ENCODE data around the gene ABCC10. TPM values are rescaled to one million over a fixed set of nuclear protein-coding genes. Genes with fewer than 3 reads are reported as not detected.
A peak's percentile ranks its signal among the peaks of the same experiment; 100 is the strongest.
"Not testable (repeated sequence)": the region's sequence is repeated elsewhere in the genome, so short reads cannot be mapped to it uniquely, and the experiment has no call there.

The ABCC10 gene, protein sequence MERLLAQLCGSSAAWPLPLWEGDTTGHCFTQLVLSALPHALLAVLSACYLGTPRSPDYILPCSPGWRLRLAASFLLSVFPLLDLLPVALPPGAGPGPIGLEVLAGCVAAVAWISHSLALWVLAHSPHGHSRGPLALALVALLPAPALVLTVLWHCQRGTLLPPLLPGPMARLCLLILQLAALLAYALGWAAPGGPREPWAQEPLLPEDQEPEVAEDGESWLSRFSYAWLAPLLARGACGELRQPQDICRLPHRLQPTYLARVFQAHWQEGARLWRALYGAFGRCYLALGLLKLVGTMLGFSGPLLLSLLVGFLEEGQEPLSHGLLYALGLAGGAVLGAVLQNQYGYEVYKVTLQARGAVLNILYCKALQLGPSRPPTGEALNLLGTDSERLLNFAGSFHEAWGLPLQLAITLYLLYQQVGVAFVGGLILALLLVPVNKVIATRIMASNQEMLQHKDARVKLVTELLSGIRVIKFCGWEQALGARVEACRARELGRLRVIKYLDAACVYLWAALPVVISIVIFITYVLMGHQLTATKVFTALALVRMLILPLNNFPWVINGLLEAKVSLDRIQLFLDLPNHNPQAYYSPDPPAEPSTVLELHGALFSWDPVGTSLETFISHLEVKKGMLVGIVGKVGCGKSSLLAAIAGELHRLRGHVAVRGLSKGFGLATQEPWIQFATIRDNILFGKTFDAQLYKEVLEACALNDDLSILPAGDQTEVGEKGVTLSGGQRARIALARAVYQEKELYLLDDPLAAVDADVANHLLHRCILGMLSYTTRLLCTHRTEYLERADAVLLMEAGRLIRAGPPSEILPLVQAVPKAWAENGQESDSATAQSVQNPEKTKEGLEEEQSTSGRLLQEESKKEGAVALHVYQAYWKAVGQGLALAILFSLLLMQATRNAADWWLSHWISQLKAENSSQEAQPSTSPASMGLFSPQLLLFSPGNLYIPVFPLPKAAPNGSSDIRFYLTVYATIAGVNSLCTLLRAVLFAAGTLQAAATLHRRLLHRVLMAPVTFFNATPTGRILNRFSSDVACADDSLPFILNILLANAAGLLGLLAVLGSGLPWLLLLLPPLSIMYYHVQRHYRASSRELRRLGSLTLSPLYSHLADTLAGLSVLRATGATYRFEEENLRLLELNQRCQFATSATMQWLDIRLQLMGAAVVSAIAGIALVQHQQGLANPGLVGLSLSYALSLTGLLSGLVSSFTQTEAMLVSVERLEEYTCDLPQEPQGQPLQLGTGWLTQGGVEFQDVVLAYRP (N-terminal part only)
- total RNA-seq: 10 to 100 TPM; 27.8 to 29.0 TPM

DNA sequence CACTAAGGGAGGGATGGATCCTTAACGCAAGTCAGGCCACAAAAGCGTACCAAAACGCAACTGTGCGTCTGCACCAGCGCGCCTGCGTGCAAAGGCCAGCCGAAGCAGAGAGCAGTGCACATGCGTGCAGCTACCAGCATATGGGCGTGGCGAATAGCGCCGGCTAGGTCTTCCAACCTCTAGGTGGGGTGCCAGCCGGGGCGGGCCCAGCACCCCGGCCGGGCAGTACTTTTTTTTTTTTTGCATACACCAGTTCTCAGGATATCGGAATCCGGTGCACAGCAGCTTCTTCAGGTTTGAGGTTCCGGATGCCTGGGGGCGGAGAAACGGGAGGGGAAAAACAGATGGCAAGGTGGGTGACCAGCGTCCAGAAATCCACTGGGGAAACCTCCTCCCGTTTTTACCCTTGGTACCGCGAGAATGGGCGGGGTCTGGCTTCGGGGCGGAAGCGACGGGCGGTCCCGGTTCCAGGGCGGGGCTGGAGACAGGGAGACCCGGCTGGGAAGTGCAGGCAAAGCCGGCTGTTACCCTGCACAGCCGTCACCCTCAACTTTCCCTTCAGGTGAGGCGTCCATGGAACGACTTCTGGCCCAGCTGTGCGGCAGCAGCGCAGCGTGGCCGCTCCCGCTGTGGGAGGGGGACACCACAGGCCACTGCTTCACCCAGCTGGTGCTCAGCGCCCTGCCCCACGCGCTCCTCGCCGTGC, at the start of gene ABCC10:
Gene ABCC10, plus strand, starts transcription at position 136 of the 706 bp plus-strand sequence. Its CDS starts 438 bp downstream, at position 574.
- Mint-ChIP-seq H3K4me3 (peak within 1 kb of the TSS; percentile 94), H3K4me1 (peaks cover 21% of the 10 kb centered on the region), H3K9me3 (ENCODE audit: low read depth) (no peaks in the 10 kb centered on the region), H3K27me3 (no peaks in the 10 kb centered on the region), H3K36me3 (ENCODE audit: low read depth) (peaks cover 4% of the 10 kb centered on the region), H3K27ac (peak within 1 kb of the TSS; percentile 97)
- ChIA-PET CTCF (interaction anchor here (0.6 to 1.0 kb wide), 9 partner anchors 13 to 841 kb away, joined by 3 to 6 read pairs (median 3); partner anchors contain the start of genes CRIP3, DNPH1 and TJAP1), POLR2A (interaction anchor here (0.6 to 1.2 kb wide), 8 partner anchors 9 to 822 kb away, joined by 3 to 5 read pairs (median 4); partner anchors contain the start of gene ZNF318)
- peak; percentile 97 for DNase-seq
- ATAC-seq: peak; percentile 97
- intact Hi-C loops (cut with DNase I, micrococcal nuclease): loop anchor here (1.0 to 5.0 kb wide), 19 partner anchors 44 to 498 kb away; partner anchors contain the start of genes KLC4 (in 2 of the 2), MRPL2 (in 2 of the 2), TJAP1 (in 2 of the 2) and ZNF318 (in 2 of the 2)

DNA sequence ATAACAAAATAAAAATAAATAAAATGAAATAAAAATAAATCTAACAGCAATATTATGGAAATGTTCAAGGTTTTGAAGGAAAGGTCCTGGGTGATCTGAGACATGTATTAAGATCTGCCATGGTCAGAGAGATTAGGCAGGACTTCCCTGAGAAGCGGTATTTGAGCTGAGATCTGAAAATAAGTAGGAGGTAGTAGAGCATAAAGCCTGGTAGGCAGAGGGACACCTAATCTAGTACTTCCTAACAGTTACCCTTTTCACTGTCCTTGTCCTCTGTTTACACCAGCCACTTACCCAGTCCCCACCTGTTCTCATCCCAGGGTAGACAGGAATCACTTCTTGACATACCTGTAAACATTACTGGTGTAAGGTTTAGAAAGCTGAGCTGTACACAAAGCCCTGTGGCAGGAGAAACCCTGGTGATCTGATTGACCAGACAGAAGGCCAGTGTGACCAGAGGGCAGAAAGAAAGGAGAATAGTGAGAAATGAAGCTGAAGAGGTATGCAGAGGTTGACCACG, 49.6 kb upstream of the ABCC10 start:
- CTCF ChIA-PET: interaction anchor here (1.3 to 2.6 kb wide), 3 partner anchors 9 to 16 kb away, joined by 3 to 9 read pairs (median 7); no protein-coding TSS in a partner anchor
- ATAC-seq (no peak), DNase-seq (no peak)
- H3K36me3 Mint-ChIP-seq (ENCODE audit: low read depth): no peaks in the 10 kb centered on the region
- POLR2A ChIA-PET: interaction anchor here (1.1 kb wide), 1 partner anchor 11 kb away, joined by 3 read pairs; no protein-coding TSS in a partner anchor
- H3K4me3 Mint-ChIP-seq: no peak overlapping the region
- H3K9me3 Mint-ChIP-seq (ENCODE audit: low read depth): no peaks in the 10 kb centered on the region
- H3K27ac Mint-ChIP-seq: no peak overlapping the region
- peaks cover 29% of the 10 kb centered on the region for H3K4me1 Mint-ChIP-seq
- intact Hi-C loops (cut with DNase I, micrococcal nuclease): no loop called here
- no peaks in the 10 kb centered on the region for H3K27me3 Mint-ChIP-seq

DNA sequence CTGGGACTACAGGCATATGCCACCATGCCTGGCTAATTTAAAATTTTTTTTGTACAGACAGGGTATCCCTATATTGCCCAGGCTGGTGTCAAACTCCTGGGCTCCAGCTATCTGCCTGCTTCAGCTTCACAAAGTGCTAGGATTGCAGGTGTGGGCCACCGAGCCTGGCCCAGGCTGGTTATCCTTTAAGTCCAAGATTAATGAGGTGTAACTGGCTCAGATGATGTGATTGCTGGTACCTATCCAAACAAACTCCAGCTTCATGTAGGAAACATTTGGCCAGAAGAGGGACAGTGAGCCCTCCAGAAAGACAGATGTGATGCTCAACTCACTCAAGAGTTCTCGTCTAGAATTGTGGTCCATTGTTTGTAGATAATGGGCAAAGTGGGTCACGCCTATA, 48.7 kb upstream of the ABCC10 start:
- Mint-ChIP-seq H3K36me3 (ENCODE audit: low read depth) (no peaks in the 10 kb centered on the region), H3K4me1 (peaks cover 37% of the 10 kb centered on the region), H3K9me3 (ENCODE audit: low read depth) (no peaks in the 10 kb centered on the region), H3K4me3 (no peak overlapping the region), H3K27ac (no peak overlapping the region), H3K27me3 (no peaks in the 10 kb centered on the region)
- ChIA-PET CTCF (interaction anchor here (0.6 to 2.4 kb wide), 4 partner anchors 7 to 564 kb away, joined by 3 to 7 read pairs (median 4); partner anchors contain the start of gene ZNF318), POLR2A (interaction anchor here (0.6 to 1.1 kb wide), 2 partner anchors 12 to 79 kb away, joined by 3 to 4 read pairs; no protein-coding TSS in a partner anchor)
- intact Hi-C loops (cut with DNase I, micrococcal nuclease): no loop called here
- ATAC-seq (no peak), DNase-seq (no peak)

DNA sequence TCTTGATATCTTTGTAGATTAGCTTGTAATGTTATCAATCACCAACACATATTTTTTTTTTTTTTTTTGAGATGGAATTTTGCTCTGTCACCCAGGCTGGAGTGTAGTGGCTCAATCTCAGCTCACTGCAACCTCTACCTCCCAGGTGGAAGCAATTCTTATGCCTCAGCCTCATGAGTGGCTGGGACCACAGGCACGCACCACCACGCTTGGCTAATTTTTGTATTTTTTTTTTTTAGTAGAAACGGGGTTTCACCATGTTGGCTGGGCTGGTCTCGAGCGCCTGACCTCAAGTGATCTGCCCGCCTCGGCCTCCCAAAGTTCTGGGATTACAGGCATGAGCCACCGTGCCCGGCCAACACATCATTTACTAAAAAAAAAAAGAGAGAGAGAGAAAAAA, 46.5 kb upstream of the ABCC10 start:
- H3K4me1 Mint-ChIP-seq: peaks cover 51% of the 10 kb centered on the region
- H3K36me3 Mint-ChIP-seq (ENCODE audit: low read depth); H3K4me3 Mint-ChIP-seq; DNase-seq; ATAC-seq; H3K9me3 Mint-ChIP-seq (ENCODE audit: low read depth); H3K27ac Mint-ChIP-seq; POLR2A ChIA-PET; H3K27me3 Mint-ChIP-seq: not testable (repeated sequence)
- intact Hi-C loops (cut with DNase I, micrococcal nuclease): loop anchor here (5.0 kb wide), 2 partner anchors 46 to 609 kb away; partner anchors contain the start of gene ABCC10 (in 1 of the 2)
- CTCF ChIA-PET: interaction anchor here (0.7 to 2.0 kb wide), 2 partner anchors 10 to 13 kb away, joined by 4 to 5 read pairs; no protein-coding TSS in a partner anchor

DNA sequence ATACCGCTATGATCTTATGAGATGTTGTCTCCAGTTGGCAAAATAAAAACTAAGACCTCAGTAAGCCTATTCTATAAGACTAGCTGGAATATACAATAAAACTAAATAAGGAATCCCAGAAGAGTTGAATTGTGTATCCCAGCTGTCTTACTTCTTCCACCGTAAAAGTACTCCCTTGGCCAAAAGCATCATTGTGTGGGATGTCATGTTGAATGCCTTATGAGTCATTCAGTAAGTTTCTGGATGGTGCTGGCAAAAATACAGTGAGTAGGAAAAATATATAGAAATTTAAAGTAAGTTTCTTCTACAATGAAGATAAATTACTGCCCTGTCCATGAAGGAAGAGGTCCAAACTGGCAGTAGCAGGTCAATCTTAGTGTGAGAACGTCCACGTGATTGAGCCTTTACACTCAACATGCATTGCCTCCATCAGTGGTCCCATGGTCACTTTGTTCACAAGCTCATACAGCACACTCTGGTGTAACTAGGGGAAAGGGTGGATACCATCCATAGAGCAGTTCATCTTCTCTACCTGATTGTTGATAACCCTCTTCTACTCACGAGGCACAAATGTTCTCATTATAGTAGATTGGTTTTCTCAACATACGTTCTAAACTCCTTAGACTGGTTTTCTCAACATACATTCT, 44.2 kb upstream of the ABCC10 start:
- no peak for ATAC-seq
- intact Hi-C loops (cut with DNase I, micrococcal nuclease): loop anchor here (1.0 to 5.0 kb wide), 5 partner anchors 14 to 611 kb away; partner anchors contain the start of genes ABCC10 (in 2 of the 2), ZNF318 (in 2 of the 2) and TJAP1 (in 1 of the 2)

GRCh38 chr6:43386492-43386891, 40.8 kb upstream of the ABCC10 start:
- intact Hi-C loops (cut with DNase I, micrococcal nuclease): no loop called here
- Mint-ChIP-seq H3K9me3 (ENCODE audit: low read depth) (no peaks in the 10 kb centered on the region), H3K27ac (peak overlapping the region; percentile 6), H3K4me1 (peaks cover 59% of the 10 kb centered on the region), H3K4me3 (no peak overlapping the region), H3K36me3 (ENCODE audit: low read depth) (no peaks in the 10 kb centered on the region), H3K27me3 (peaks cover 2% of the 10 kb centered on the region)
- ChIA-PET POLR2A (interaction anchor here (0.6 kb wide), 1 partner anchor 17 kb away, joined by 3 read pairs; the partner anchor contains the start of gene ZNF318), CTCF (interaction anchor here (0.5 to 1.7 kb wide), 14 partner anchors 9 to 331 kb away, joined by 3 to 7 read pairs (median 3); partner anchors contain the start of gene ABCC10)
- DNase-seq: no peak
- ATAC-seq: no peak

More for the DNA sequence above, 44.2 kb upstream of the ABCC10 start:
- peak overlapping the region; percentile 41 for H3K4me3 Mint-ChIP-seq
- DNase-seq: no peak
- H3K27me3 Mint-ChIP-seq: no peaks in the 10 kb centered on the region
- POLR2A ChIA-PET: interaction anchor here (0.6 to 1.3 kb wide), 4 partner anchors 14 to 993 kb away, joined by 3 to 15 read pairs (median 6); partner anchors contain the start of genes GTPBP2 and ZNF318
- CTCF ChIA-PET: interaction anchor here (0.6 to 2.7 kb wide), 13 partner anchors 8 to 1379 kb away, joined by 3 to 20 read pairs (median 5); partner anchors contain the start of genes CRIP3 and ZNF318
- H3K27ac Mint-ChIP-seq: peak overlapping the region; percentile 72
- H3K9me3 Mint-ChIP-seq (ENCODE audit: low read depth): no peaks in the 10 kb centered on the region
- H3K36me3 Mint-ChIP-seq (ENCODE audit: low read depth): no peaks in the 10 kb centered on the region
- peaks cover 44% of the 10 kb centered on the region for H3K4me1 Mint-ChIP-seq

DNA sequence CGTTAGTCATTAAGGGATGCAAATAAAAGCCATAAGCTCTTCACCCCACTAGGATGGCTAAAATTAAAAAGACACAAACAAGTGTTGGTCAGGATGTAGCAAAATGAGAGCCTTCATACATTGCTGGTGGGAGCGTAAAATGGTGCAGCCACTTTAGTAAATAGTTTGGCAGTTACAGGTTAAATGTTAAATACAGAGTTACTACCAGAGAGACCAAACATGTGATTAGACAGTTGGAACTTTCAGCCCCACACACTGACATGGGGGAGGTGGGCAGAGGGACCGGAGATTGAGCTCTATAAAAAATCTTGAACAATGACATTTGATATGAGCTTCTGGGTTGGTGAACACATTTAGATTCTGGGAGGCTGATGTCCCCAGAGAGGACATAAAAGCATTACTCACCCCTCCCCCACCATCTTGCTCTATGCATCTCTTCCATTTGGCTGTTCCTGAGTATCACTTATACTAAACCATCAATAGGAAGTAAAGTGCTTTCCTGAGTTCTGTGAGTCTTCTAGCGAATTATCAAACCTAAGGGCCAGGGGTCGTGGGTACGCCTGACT, 37.5 kb upstream of the ABCC10 start:
- Mint-ChIP-seq H3K4me3 (no peak overlapping the region), H3K36me3 (ENCODE audit: low read depth) (no peaks in the 10 kb centered on the region), H3K27ac (no peak overlapping the region), H3K9me3 (ENCODE audit: low read depth) (no peaks in the 10 kb centered on the region), H3K4me1 (peaks cover 37% of the 10 kb centered on the region), H3K27me3 (peaks cover 2% of the 10 kb centered on the region)
- POLR2A ChIA-PET: no interaction called here
- DNase-seq: no peak
- CTCF ChIA-PET: interaction anchor here (0.6 to 2.2 kb wide), 7 partner anchors 8 to 258 kb away, joined by 3 to 9 read pairs (median 3); partner anchors contain the start of genes GTPBP2 and ZNF318
- intact Hi-C loops (cut with DNase I, micrococcal nuclease): loop anchor here in 1 of 2 experiments (10.0 kb wide), 1 partner anchor 485 kb away; no protein-coding TSS in a partner anchor
- no peak for ATAC-seq

- Mint-ChIP-seq H3K4me3 (peak overlapping the region; percentile 34), H3K4me1 (peaks cover 31% of the 10 kb centered on the region)
- intact Hi-C loops (cut with DNase I, micrococcal nuclease): loop anchor here in 1 of 2 experiments (10.0 kb wide), 1 partner anchor 486 kb away; no protein-coding TSS in a partner anchor
- ATAC-seq: peak; percentile 16
- H3K27ac Mint-ChIP-seq; H3K36me3 Mint-ChIP-seq (ENCODE audit: low read depth); H3K9me3 Mint-ChIP-seq (ENCODE audit: low read depth); H3K27me3 Mint-ChIP-seq; DNase-seq: not testable (repeated sequence)
- CTCF ChIA-PET: interaction anchor here (1.0 to 2.2 kb wide), 6 partner anchors 14 to 257 kb away, joined by 3 to 9 read pairs (median 3); partner anchors contain the start of genes GTPBP2 and ZNF318
- POLR2A ChIA-PET: interaction anchor here (0.7 kb wide), 1 partner anchor 125 kb away, joined by 3 read pairs; no protein-coding TSS in a partner anchor
Observed at GRCh38 chr6:43390753-43391439, 36.4 kb upstream of the ABCC10 start.
